GM19240 (cell line): Measurements from ENCODE around the gene EML2.

Experiments used
- DNase-seq: peaks from one replicate; pipeline ENCODE4 v3.0.0; 2011; ENCODE audit warnings: low spot score; ENCODE audit not compliant: insufficient read length

EML2 gene

DNA sequence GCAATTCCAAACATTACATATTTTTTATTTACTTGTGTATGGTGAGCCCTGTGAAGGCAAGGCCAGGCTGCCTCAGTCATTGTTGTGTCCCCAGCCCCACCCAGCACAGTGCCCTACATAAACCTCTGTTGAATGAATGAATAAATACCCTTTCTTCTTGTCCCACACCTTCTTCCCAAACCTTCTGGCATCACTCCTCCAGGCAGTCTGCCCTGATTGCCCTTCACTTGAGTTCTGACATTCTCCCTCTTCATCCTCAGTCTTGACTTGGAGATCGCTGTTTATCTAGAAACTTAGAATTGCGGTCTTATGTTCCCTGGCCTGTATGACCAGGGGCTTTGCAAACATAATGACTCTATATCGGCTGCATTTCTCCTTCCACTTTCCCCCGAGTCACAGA, 49.4 kb downstream of the EML2 start:
- DNase-seq, result no peak

DNA sequence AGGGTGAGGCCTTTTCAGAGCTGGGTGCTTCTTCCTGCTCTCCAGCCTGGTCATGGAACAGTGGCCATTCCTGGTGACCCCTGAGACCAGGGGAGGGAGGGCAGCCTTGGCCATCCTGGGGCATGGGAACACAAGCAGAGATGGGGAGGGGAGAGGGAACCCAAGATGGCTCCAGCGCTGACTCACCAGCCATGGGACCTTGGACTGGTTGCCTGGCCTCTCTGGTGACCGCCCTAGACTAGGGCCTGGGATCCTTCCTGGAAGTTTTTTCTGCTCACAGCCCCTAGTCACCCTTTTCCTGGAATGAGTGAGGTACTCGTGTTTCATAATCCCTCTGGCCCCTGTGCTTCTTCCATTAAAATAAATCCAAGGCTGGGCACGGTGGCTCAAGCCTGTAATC, 51.3 kb downstream of the EML2 start:
- no peak for DNase-seq

DNA sequence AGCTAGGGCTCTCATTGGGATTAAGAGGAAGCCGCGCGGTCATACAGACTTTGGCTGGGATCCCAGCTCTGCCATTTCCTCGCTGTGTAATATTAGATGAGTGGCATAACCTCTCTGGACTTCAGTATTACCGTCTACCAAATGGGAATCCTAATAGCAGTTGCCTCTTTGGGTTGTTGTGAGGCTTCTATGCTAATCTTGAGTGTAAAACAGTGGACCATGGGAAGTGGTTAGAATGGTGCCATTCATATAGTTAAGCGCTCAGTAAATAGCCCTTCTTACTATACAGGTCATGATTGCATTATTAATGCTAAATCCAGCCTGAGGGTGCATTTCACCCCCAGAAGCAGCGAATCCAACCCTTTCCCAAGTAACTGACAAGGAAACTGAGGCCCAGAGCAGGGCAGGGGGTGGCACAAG, 54.0 kb downstream of the EML2 start:
- no peak for DNase-seq

DNA sequence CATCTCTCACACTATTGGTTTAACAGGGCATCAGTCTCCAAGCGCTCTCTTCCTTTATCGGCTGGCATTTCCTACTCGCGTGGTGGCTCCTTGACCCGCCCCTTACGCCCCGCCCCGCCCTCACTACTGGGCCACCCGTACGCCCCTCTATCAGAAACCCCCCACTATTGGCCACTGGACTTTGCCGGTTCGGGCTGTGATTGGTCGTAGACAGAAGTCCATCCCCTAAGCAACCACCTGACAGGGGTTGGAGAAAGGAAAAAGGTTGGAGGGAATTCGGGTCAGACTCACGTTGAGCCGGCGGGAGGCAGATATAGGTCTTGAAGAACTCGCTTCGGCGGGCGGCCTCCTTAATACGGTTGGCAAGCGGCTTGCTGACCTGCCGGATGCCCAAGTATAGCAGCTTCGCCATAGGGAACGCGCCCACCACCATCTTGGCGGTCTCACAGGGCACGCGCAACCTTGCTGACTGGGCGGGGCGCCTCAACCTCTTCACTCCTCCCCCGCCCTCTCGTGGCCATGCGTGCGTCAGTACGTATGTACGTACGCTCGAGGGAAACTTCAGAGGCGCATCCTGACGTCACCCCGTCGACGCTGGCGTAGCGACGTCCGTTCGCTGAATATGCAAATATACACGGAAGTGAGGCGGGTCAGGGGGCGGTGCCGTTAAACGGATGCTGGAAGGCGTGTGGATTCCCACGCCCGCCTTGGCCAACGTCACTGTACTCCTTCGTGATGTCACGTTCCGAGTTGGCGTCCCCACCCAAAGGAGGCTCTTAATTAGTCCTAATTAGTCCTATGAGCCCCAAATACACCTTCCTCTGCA, 54.7 kb downstream of the EML2 start, which contains the start of gene OPA3:
Gene OPA3 (minus strand): TSS at position 471 of the 826 bp plus-strand sequence. CDS start 38 bp downstream, at position 433.
- DNase-seq, result peak; percentile 99

DNA sequence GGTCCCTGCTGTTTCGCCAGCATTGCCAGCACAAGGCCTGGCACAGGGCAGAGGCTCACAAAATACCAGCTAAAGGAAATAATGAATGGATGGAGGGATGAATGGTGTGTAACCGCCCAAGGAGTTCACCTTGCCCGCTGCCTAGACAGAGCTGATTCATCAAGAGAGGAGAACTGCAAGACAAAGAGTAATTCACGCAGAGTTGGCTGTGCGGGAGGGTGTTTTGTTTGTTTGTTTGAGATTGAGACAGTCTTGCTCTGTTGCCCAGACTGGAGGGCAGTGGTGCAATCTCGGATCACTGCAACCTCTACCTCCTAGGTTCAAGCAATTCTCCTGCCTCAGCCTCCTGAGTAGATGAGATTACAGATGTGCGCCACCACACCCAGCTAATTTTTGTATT, 57.6 kb downstream of the EML2 start:
- DNase-seq, result no peak

DNA sequence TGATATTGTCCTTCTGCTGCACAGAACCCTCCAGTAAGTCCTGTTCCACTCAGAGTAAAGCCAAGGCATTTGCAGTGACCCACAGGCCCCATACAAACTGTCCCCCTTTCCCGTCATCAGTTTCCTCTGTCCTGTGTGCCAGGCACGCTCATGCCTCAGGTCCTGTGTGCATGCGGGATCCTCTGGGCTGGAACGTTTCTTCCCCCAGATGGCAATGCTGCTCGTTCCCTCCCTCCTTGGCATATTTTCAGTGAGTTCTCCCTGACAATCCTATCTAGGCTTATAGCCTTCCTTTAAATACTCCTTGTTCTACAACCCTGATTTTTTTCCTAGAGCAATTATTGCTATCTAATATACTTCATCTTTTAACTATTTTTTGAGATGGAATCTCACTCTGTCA, 60.3 kb downstream of the EML2 start:
- no peak for DNase-seq

DNA sequence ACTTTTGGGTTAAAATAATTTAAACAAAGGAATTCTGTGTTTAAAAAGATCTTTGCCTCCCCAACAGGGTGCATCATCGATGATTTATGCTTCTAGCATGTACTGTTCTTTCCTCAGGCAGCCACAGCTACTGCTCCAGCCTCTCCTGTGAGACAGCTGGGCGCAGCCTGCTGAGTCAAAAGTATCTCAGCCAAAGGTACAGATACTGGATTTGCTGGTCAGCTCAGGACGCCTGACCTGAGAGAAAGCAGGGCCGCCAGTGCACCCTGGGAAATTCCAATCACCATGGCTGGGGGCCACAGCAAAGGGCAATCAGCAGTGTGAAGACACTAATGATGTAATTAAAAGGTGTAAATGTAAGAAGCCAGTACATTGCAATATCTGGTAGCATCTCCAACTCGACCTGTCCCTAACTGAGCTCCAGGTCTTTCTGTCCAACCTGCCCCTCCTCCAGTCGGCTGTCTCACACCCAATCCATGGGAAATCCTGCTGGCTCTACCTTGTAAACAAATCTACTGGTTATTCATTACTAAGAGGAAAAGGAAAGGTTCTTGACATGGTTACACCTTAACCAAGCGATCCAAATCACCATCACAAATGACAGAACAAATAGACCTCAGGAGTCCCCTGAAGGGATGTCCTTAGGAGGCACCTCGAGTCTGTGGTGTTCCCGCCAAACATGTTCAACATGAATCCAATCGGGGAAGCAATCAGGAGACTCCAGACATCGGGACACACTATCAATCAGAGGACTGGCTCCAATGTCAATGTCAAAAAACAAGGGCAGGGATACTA, 61.9 kb downstream of the EML2 start:
- no peak for DNase-seq

DNA sequence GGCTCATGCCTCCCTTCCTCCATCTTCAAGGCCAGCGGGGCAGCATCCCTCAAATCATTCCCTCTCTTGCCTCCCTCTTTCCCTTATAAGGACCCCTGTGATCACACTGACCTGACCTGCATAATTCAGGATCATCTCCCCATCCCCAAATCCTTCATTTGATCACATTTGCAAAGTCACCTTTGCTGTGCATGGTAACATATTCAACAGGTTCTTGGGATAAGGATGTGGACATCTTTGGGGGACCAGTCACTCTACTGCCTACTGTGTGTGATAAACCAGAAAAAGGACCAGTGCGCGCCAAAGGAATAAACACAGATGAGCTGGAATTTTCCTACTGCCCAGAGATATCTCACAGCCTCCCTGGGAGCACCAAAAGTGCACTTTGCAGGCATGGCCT, 62.5 kb downstream of the EML2 start:
- no peak for DNase-seq

DNA sequence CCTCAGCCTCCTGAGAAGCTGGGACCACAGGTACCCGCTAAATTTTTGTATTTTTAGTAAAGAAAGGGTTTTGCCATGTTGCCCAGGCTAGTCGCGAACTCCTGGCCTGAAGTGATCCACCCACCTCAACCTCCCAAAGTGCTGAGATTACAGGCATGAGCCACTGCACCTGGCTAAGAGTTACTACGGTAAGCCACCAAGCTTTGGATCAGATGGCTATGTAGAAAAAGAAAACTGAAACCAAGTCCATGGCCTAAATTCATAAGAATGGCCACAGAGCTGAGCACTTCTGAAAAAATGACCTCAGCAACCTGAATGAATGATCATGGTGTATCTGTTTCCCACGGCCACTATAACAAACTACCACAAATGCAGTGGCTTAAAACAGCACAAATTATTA, 64.0 kb downstream of the EML2 start:
- no peak for DNase-seq

DNA sequence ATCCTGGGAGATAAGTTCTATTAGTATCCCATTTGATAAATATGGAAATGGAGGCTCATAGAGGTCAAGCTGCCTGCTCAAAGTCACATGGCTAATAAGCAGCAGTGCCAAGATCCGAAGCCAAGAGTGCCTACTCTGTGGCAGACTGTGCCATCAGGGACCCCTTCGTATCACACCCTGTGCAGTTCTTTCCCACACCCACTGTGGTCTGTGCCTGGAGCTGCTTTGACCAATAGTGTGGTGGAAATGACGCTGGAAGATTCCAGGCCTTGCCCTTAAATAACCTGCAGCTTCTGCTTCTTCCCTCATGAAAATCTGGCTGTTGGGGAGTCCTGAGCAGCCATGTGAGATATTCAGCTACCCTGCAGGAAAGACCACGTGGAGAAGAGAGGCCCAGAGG, 64.7 kb downstream of the EML2 start:
- no peak for DNase-seq

DNA sequence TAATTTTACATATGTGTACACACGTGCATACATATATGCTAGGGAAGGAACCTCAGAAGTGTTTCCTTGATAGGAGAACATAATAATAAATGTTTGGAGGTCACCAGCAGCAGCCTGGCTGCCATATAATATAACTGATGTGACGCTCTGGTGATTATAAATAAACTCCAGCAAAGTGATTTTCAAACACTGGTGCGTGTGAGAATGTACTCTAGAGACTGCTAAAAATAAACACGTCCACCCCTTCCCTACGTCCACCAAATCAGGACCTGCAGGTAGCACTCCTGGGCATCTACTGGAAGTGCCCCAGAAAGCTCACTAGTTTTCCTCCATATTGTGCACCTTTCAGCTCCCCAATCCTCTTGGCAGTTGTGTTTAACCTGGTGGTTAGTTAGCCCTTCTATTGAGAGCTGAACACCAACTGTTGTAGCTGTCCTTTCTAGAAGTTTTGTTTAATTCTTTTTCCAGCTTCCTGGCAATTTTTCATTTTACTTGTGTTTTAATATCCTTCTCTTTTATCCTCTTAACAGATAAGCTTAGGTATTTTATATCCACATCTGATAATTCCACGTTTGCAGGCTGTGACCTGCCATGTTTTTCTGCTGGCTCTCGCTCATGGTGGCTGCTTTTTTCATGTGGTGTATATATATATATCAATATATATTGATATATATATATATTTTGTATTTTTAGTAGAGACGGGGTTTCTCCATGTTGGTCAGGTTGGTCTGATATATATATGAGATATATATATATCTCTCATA, 67.6 kb downstream of the EML2 start:
- DNase-seq, result no peak

DNA sequence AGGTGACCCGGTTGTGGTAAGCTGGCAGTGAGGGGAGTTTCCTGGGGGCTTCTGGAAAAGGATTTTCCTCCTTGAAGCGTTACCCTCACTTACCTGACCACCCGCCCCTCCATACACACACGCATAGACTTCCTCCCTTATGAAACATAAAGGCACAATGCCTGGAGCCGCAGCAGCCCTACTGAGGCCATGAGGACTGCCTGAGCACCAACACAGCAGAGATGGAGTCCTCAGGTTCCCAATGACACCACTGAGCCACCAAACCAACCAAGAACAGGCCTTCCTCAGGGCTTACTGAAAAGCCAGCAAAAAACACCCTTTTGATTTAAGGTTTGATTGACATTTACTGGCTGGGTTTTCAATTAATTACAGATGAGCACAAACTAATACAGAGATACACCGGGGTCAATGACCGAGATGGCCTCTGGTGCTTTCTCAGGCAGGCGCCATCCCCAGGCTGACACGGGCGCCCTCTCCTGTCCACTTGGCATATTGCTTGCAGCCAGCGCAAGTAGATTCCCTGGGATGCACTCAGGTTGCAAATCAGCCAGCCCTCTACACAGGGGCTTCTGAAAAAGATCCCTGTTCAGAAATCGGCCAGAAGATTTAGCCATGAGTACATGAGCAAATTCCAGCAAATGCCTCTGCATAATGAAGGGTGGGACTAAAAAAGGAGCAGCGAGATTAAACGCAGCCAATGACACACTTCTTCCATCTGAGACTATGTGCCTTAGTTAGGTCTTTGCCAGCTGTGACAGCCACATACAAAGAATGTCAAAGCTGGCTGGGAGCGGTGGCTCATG, 69.4 kb downstream of the EML2 start:
- no peak for DNase-seq

DNA sequence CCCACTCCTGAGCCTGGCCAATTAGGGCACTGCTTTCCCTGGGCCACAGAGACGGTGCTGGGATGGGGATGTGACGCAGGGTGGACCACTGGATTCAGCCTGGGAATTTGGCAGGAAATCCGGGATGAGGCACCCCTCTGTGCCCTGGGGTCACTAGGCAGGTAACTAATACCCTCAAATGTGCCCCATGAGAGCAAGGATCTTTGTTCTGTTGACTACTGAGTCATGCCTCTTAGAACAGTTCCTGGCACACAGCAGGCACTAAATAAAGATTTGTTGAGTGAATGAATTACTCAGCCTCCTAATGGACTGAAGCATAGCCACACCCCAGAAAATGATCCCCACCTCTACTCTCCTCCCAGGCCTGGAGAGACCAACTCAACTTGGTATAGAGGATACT, 70.5 kb downstream of the EML2 start:
- DNase-seq, result no peak

DNA sequence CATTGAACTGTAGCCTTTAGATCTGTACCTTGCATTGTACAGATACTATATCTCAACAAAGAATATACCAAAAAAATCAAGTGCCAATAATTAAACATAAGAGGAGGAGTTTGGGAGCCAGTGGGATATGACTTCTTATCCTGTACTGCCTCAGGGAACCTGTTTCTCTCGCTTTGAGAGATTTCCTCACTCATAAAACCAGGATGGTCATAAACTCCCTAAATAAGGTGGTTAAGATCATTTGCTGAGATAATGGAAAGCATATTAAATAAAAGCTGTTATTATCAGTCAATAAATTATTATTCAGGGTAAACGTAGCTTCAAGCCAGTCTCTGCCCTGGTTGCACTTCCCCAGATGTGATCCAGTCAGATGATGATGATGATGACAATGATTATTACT, 71.6 kb downstream of the EML2 start:
- no peak for DNase-seq

DNA sequence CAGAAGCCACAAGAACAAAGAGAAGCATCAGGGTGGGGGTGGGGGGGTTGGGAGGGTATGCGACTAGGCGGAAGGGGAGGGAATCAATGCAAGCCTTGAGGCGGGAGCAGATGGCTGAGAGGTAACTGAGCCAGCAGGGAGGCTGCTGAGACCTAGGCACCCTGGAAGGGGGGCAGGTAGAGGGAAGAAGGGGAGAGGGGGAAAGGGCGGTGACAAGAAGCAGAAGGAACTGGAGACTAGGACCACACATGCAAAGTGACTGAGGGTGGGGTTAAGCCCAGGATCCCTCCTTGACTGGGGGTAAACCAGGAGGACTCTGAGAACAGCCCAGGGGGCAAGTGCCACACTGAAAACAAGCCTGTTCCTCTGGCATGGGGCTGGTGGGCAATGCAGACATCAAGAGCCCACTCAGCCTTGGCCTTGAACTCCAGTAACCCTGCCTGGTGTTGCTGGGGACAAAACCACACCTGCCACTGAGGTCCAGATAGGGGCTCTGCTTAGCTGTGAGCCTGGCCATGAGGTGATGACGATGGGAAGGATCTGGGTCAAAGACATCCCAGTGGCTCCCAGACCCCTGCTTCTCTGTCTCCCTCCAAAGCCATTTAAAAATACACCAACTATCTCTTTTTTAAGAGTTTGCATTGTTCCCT, 74.9 kb downstream of the EML2 start:
- DNase-seq, result no peak

DNA sequence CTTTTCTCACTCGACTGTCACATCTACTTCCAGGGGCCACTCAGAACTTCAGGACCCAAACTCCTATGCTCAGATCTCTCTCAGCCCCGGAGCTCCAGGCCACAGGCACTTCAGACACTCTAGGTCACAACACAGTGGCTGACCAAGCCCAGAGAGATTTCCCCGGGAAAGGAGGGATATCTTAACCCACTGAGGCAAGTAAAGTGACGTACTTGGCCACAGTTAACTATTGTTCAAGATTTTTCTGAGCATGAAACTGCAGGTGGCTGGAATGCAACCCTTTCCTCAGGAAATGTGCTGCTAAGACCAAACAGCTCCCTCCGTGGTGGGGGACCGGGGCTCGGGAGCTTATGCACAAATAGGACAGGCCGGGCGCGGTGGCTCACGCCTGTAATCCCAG, 78.5 kb downstream of the EML2 start:
- DNase-seq, result no peak

DNA sequence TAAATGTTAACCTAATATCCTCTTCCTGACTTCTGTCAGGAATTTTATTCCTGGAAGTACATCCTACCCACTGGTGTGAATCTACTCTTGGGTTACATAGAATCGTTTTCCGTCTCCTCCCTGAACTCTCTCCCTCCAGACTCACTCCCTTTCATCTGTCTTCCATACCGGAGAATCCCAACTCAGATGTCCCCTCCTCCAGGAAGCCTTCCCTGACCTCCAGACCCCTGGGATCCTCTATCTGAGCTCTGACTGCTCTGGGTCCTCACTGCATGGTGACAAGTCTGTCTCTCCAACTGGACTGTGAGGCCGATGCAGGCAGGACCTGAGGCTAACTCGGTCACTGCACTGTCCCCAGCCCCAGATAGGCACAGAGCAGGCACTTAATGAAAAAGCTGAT, 79.2 kb downstream of the EML2 start:
- DNase-seq, result no peak
